SK-N-SH (cell line): Measurements from ENCODE around the gene GNS.

Source experiments
- CHD2 ChIP-seq: fragments of 150-350 bp; IDR thresholded peaks from 2 replicates; pipeline ENCODE4 v1.6.1; 2018; ENCODE audit warnings: low read length; ENCODE audit not compliant: partially characterized antibody
- CTCF ChIP-seq: fragments of 200-600 bp; sonication (generic); IDR thresholded peaks from 2 replicates; pipeline ENCODE4 v1.6.1; 2017; ENCODE audit warnings: antibody characterized with exemption, mild to moderate bottlenecking, moderate library complexity
- MAX ChIP-seq: IDR thresholded peaks from 2 replicates; pipeline ENCODE4 v1.4.0; 2012; ENCODE audit warnings: low read depth
- NFIC ChIP-seq: IDR thresholded peaks from 2 replicates; pipeline ENCODE4 v1.4.0; 2012; ENCODE audit warnings: borderline replicate concordance
- RAD21 ChIP-seq: IDR thresholded peaks from 2 replicates; pipeline ENCODE4 v1.6.1; 2012; ENCODE audit warnings: mild to moderate bottlenecking, low read length
- TAF1 ChIP-seq: IDR thresholded peaks from 2 replicates; pipeline ENCODE4 v1.6.1; 2012; ENCODE audit warnings: low read depth, mild to moderate bottlenecking, low read length, moderate library complexity, borderline replicate concordance
- ZBTB33 ChIP-seq: IDR thresholded peaks from 2 replicates; pipeline ENCODE4 v1.4.0; 2012; ENCODE audit warnings: low read depth, borderline replicate concordance
- TF ChIP-seq, protein P1 (sequence below): fragments of 150-350 bp; IDR thresholded peaks from 2 replicates; pipeline ENCODE4 v1.6.1; 2017; ENCODE audit warnings: antibody characterized with exemption, low read length, low read depth, borderline replicate concordance

DNA sequence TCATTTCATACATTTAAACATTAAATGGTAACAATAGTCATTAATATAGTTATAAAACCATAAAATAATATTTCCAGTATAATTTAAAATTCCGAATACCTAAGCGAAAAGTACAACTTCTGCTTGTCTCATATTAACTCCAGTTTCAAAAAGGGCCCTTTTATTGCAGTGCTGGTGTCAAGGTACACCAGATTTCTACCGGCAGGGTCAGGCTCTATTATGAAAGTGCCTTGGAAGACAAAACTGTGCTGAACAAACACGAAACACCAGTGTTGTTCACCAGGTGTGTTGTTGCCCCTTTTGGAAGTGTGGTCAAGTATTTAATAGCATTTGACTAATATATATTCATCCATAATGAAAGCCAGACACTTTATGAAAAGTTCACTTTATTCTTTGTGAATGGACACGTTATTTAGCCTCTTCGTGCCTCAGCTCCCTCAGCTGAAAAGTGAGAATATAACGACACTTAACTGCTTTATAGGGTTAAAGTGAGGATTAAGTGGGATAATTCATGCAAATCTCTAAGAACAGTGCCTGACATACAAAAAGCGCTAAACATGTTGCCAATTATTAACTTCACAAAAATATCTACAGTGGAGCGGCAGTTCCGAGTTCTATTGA, 20.3 kb upstream of the GNS start:
- TF ChIP-seq CTCF (no peak), CHD2 (no peak), RAD21 (no peak), TAF1 (no peak), ZBTB33 (no peak), MAX (no peak), NFIC (no peak)
- TF ChIP-seq, protein P1, sequence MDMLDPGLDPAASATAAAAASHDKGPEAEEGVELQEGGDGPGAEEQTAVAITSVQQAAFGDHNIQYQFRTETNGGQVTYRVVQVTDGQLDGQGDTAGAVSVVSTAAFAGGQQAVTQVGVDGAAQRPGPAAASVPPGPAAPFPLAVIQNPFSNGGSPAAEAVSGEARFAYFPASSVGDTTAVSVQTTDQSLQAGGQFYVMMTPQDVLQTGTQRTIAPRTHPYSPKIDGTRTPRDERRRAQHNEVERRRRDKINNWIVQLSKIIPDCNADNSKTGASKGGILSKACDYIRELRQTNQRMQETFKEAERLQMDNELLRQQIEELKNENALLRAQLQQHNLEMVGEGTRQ: no peak
